ENCODE results near the gene ARR3.
"Not testable (repeated sequence)": the region's sequence is repeated elsewhere in the genome, so short reads cannot be mapped to it uniquely, and the experiment has no call there.

The ARR3 gene

GRCh38 chrX:70264784-70265183, 3.4 kb upstream of the ARR3 start:
- Histone ChIP-seq H3K9me3 (ENCODE audit: severe bottlenecking) (no peaks in the 10 kb centered on the region), H3K36me3 (ENCODE audit: low read depth) (no peaks in the 10 kb centered on the region), H3K27me3 (ENCODE audit: insufficient read depth, poor library complexity, severe bottlenecking) (no peaks in the 10 kb centered on the region), H3K4me3 (ENCODE audit: severe bottlenecking) (no peak overlapping the region), H3K27ac (ENCODE audit: poor library complexity, severe bottlenecking) (no peak overlapping the region), H3K4me1 (ENCODE audit: insufficient read depth, poor library complexity, severe bottlenecking) (no peaks in the 10 kb centered on the region)
- DNase-seq (ENCODE audit: low spot score) (no peak), ATAC-seq (ENCODE audit: low read depth) (no peak)
- no peak for TF ChIP-seq CTCF (IDR thresholded peaks at IDR 0.05; ENCODE audit: poor library complexity, severe bottlenecking)

- H3K27ac ChIP-seq (ENCODE audit: poor library complexity, severe bottlenecking); H3K4me3 ChIP-seq (ENCODE audit: severe bottlenecking); H3K27me3 ChIP-seq (ENCODE audit: insufficient read depth, poor library complexity, severe bottlenecking); ATAC-seq (ENCODE audit: low read depth); H3K9me3 ChIP-seq (ENCODE audit: severe bottlenecking); H3K4me1 ChIP-seq (ENCODE audit: insufficient read depth, poor library complexity, severe bottlenecking); H3K36me3 ChIP-seq (ENCODE audit: low read depth); DNase-seq (ENCODE audit: low spot score): not testable (repeated sequence)
Observed at GRCh38 chrX:70274029-70274428, 5.9 kb downstream of the ARR3 start.

GRCh38 chrX:70279081-70279480, 10.9 kb downstream of the ARR3 start:
- Histone ChIP-seq H3K36me3 (ENCODE audit: low read depth) (no peaks in the 10 kb centered on the region), H3K9me3 (ENCODE audit: severe bottlenecking) (no peaks in the 10 kb centered on the region), H3K27ac (ENCODE audit: poor library complexity, severe bottlenecking) (no peak overlapping the region), H3K27me3 (ENCODE audit: insufficient read depth, poor library complexity, severe bottlenecking) (no peaks in the 10 kb centered on the region), H3K4me1 (ENCODE audit: insufficient read depth, poor library complexity, severe bottlenecking) (no peaks in the 10 kb centered on the region), H3K4me3 (ENCODE audit: severe bottlenecking) (no peak overlapping the region)
- DNase-seq (ENCODE audit: low spot score) (no peak), ATAC-seq (ENCODE audit: low read depth) (no peak)
- no peak for TF ChIP-seq CTCF (IDR thresholded peaks at IDR 0.05; ENCODE audit: poor library complexity, severe bottlenecking)

GRCh38 chrX:70280573-70280972, 12.4 kb downstream of the ARR3 start:
- H3K4me1 ChIP-seq (ENCODE audit: insufficient read depth, poor library complexity, severe bottlenecking) = no peaks in the 10 kb centered on the region
- no peak overlapping the region for H3K4me3 ChIP-seq (ENCODE audit: severe bottlenecking)
- ATAC-seq (ENCODE audit: low read depth) (no peak), DNase-seq (ENCODE audit: low spot score) (no peak)
- no peaks in the 10 kb centered on the region for H3K9me3 ChIP-seq (ENCODE audit: severe bottlenecking)
- H3K27me3 ChIP-seq (ENCODE audit: insufficient read depth, poor library complexity, severe bottlenecking) = no peaks in the 10 kb centered on the region
- H3K27ac ChIP-seq (ENCODE audit: poor library complexity, severe bottlenecking) = no peak overlapping the region
- TF ChIP-seq CTCF (IDR thresholded peaks at IDR 0.05; ENCODE audit: poor library complexity, severe bottlenecking) = no peak
- no peaks in the 10 kb centered on the region for H3K36me3 ChIP-seq (ENCODE audit: low read depth)

GRCh38 chrX:70281951-70282350, 13.8 kb downstream of the ARR3 start, which contains the start of gene RAB41:
RAB41 (plus strand) TSS chrX:70282172; CDS start chrX:70282218, 46 bp downstream.
- Histone ChIP-seq H3K4me1 (ENCODE audit: insufficient read depth, poor library complexity, severe bottlenecking) (no peaks in the 10 kb centered on the region), H3K4me3 (ENCODE audit: severe bottlenecking) (no peak within 1 kb of the TSS), H3K36me3 (ENCODE audit: low read depth) (peaks cover 4% of the 10 kb centered on the region; the same call in 1 of the 2 replicates), H3K9me3 (ENCODE audit: severe bottlenecking) (no peaks in the 10 kb centered on the region), H3K27me3 (ENCODE audit: insufficient read depth, poor library complexity, severe bottlenecking) (no peaks in the 10 kb centered on the region), H3K27ac (ENCODE audit: poor library complexity, severe bottlenecking) (no peak within 1 kb of the TSS)
- no peak for DNase-seq (ENCODE audit: low spot score)
- no peak for ATAC-seq (ENCODE audit: low read depth)
- TF ChIP-seq CTCF (IDR thresholded peaks at IDR 0.05; ENCODE audit: poor library complexity, severe bottlenecking) = no peak

All from RWPE2 (cell line).